Measurements from ENCODE around the gene HK1. TPM values are rescaled to one million over a fixed set of nuclear protein-coding genes. Genes with fewer than 3 reads are reported as not detected.

The HK1 gene
- total RNA-seq, 1 donor from 2014 or later = 162 TPM

- no peak for DNase-seq (ENCODE audit: low spot score)
- Mint-ChIP-seq H3K27ac (ENCODE audit: unreplicated experiment) (no peak overlapping the region), H3K9me3 (ENCODE audit: unreplicated experiment) (no peaks in the 10 kb centered on the region), H3K27me3 (ENCODE audit: unreplicated experiment) (peaks cover 8% of the 10 kb centered on the region), H3K4me3 (ENCODE audit: unreplicated experiment) (no peak overlapping the region), H3K4me1 (ENCODE audit: unreplicated experiment) (peaks cover 22% of the 10 kb centered on the region), H3K36me3 (ENCODE audit: low read depth, unreplicated experiment) (no peaks in the 10 kb centered on the region)
- TF ChIP-seq, protein P1, sequence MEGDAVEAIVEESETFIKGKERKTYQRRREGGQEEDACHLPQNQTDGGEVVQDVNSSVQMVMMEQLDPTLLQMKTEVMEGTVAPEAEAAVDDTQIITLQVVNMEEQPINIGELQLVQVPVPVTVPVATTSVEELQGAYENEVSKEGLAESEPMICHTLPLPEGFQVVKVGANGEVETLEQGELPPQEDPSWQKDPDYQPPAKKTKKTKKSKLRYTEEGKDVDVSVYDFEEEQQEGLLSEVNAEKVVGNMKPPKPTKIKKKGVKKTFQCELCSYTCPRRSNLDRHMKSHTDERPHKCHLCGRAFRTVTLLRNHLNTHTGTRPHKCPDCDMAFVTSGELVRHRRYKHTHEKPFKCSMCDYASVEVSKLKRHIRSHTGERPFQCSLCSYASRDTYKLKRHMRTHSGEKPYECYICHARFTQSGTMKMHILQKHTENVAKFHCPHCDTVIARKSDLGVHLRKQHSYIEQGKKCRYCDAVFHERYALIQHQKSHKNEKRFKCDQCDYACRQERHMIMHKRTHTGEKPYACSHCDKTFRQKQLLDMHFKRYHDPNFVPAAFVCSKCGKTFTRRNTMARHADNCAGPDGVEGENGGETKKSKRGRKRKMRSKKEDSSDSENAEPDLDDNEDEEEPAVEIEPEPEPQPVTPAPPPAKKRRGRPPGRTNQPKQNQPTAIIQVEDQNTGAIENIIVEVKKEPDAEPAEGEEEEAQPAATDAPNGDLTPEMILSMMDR (IDR thresholded peaks at IDR 0.05; ENCODE audit: unreplicated experiment) = no peak
Observed at GRCh38 chr10:69353977-69354635, 75.8 kb downstream of the HK1 start.

GRCh38 chr10:69356187-69356586 lies 77.9 kb downstream of the HK1 start:
- H3K36me3 Mint-ChIP-seq (ENCODE audit: low read depth, unreplicated experiment) = peaks cover 4% of the 10 kb centered on the region
- DNase-seq (ENCODE audit: low spot score) = no peak
- H3K4me1 Mint-ChIP-seq (ENCODE audit: unreplicated experiment) = peaks cover 12% of the 10 kb centered on the region
- H3K4me3 Mint-ChIP-seq (ENCODE audit: unreplicated experiment) = no peak overlapping the region
- H3K27ac Mint-ChIP-seq (ENCODE audit: unreplicated experiment) = no peak overlapping the region
- H3K27me3 Mint-ChIP-seq (ENCODE audit: unreplicated experiment) = peaks cover 8% of the 10 kb centered on the region
- no peaks in the 10 kb centered on the region for H3K9me3 Mint-ChIP-seq (ENCODE audit: unreplicated experiment)
- TF ChIP-seq, protein P1 (IDR thresholded peaks at IDR 0.05; ENCODE audit: unreplicated experiment) = no peak

- Mint-ChIP-seq H3K27me3 (ENCODE audit: unreplicated experiment) (peaks cover 8% of the 10 kb centered on the region), H3K36me3 (ENCODE audit: low read depth, unreplicated experiment) (peaks cover 11% of the 10 kb centered on the region), H3K4me3 (ENCODE audit: unreplicated experiment) (no peak overlapping the region), H3K9me3 (ENCODE audit: unreplicated experiment) (no peaks in the 10 kb centered on the region), H3K4me1 (ENCODE audit: unreplicated experiment) (peaks cover 9% of the 10 kb centered on the region), H3K27ac (ENCODE audit: unreplicated experiment) (no peak overlapping the region)
- DNase-seq (ENCODE audit: low spot score) = no peak
- TF ChIP-seq, protein P1 (IDR thresholded peaks at IDR 0.05; ENCODE audit: unreplicated experiment) = no peak
Observed at GRCh38 chr10:69358148-69358795, 80.0 kb downstream of the HK1 start.

GRCh38 chr10:69359148-69359547 lies 80.9 kb downstream of the HK1 start:
- H3K9me3 Mint-ChIP-seq (ENCODE audit: unreplicated experiment) = no peaks in the 10 kb centered on the region
- H3K4me3 Mint-ChIP-seq (ENCODE audit: unreplicated experiment) = no peak overlapping the region
- H3K27me3 Mint-ChIP-seq (ENCODE audit: unreplicated experiment) = peaks cover 8% of the 10 kb centered on the region
- peak overlapping the region; percentile 12 for H3K27ac Mint-ChIP-seq (ENCODE audit: unreplicated experiment)
- TF ChIP-seq, protein P1 (IDR thresholded peaks at IDR 0.05; ENCODE audit: unreplicated experiment) = no peak
- peaks cover 19% of the 10 kb centered on the region for H3K36me3 Mint-ChIP-seq (ENCODE audit: low read depth, unreplicated experiment)
- peaks cover 9% of the 10 kb centered on the region for H3K4me1 Mint-ChIP-seq (ENCODE audit: unreplicated experiment)
- no peak for DNase-seq (ENCODE audit: low spot score)

GRCh38 chr10:69359594-69359993 lies 81.3 kb downstream of the HK1 start:
- H3K9me3 Mint-ChIP-seq (ENCODE audit: unreplicated experiment) = no peaks in the 10 kb centered on the region
- H3K27ac Mint-ChIP-seq (ENCODE audit: unreplicated experiment) = no peak overlapping the region
- DNase-seq (ENCODE audit: low spot score) = no peak
- peaks cover 21% of the 10 kb centered on the region for H3K36me3 Mint-ChIP-seq (ENCODE audit: low read depth, unreplicated experiment)
- H3K4me1 Mint-ChIP-seq (ENCODE audit: unreplicated experiment) = peaks cover 8% of the 10 kb centered on the region
- no peak overlapping the region for H3K4me3 Mint-ChIP-seq (ENCODE audit: unreplicated experiment)
- H3K27me3 Mint-ChIP-seq (ENCODE audit: unreplicated experiment) = peaks cover 8% of the 10 kb centered on the region
- TF ChIP-seq, protein P1 (IDR thresholded peaks at IDR 0.05; ENCODE audit: unreplicated experiment) = no peak

Data from endothelial cell (in vitro differentiated cells).